Endodermal cell (in vitro differentiated cells): ENCODE results near the gene TINCR. TPM values are rescaled to one million over a fixed set of nuclear protein-coding genes. Genes with fewer than 3 reads are reported as not detected.
A peak's percentile ranks its signal among the peaks of the same experiment; 100 is the strongest.

ENCODE experiments used
- DNase-seq: peaks from one replicate; pipeline ENCODE4 v3.0.0-alpha.2; 2017
- H3K27ac ChIP-seq: 2 replicates; pipeline ENCODE4 v1.5.1; 2013; ENCODE audit warnings: mild to moderate bottlenecking, low read depth, low read length, moderate library complexity
- H3K27me3 ChIP-seq: 2 replicates; pipeline ENCODE4 v1.6.1; 2013; ENCODE audit warnings: mild to moderate bottlenecking, low read length, moderate library complexity; ENCODE audit not compliant: insufficient read depth, control insufficient read depth, poor library complexity, severe bottlenecking
- H3K36me3 ChIP-seq: 2 replicates; pipeline ENCODE4 v1.7.0; 2013; ENCODE audit warnings: mild to moderate bottlenecking, low read length, moderate library complexity; ENCODE audit not compliant: control insufficient read depth, insufficient read depth
- H3K4me1 ChIP-seq: one replicate; pipeline ENCODE4 v1.7.0; 2013; ENCODE audit warnings: low read length; ENCODE audit not compliant: control insufficient read depth, insufficient read depth
- H3K4me3 ChIP-seq: 2 replicates; pipeline ENCODE4 v1.5.1; 2013; ENCODE audit warnings: mild to moderate bottlenecking, low read length, moderate library complexity
- H3K9ac ChIP-seq: 2 replicates; pipeline ENCODE4 v1.6.1; 2013; ENCODE audit warnings: mild to moderate bottlenecking, low read length, moderate library complexity; ENCODE audit not compliant: poor library complexity, severe bottlenecking; ENCODE audit errors: extremely low read depth
- H3K9me3 ChIP-seq: 2 replicates; pipeline ENCODE4 v1.6.1; 2013; ENCODE audit warnings: mild to moderate bottlenecking, low read length, moderate library complexity; ENCODE audit not compliant: control insufficient read depth
- H3K27ac Mint-ChIP-seq: 2 replicates; pipeline ENCODE4 v1.8.0; 2020; ENCODE audit warnings: mixed read lengths
- H3K27me3 Mint-ChIP-seq: 2 replicates; pipeline ENCODE4 v1.8.0; 2021; ENCODE audit warnings: mild to moderate bottlenecking, mixed read lengths; ENCODE audit not compliant: insufficient read depth
- H3K36me3 Mint-ChIP-seq: 2 replicates; pipeline ENCODE4 v1.8.0; 2020; ENCODE audit warnings: low read depth, mixed read lengths
- H3K4me1 Mint-ChIP-seq: 2 replicates; pipeline ENCODE4 v1.8.0; 2020; ENCODE audit warnings: mixed read lengths
- H3K4me3 Mint-ChIP-seq: 2 replicates; pipeline ENCODE4 v1.8.0; 2020; ENCODE audit warnings: mild to moderate bottlenecking, moderate library complexity, mixed read lengths
- H3K9me3 Mint-ChIP-seq: 2 replicates; pipeline ENCODE4 v1.8.0; 2020; ENCODE audit warnings: mild to moderate bottlenecking, mixed read lengths
- CTCF ChIP-seq: fragments of 200-600 bp; sonication (generic); conservative IDR thresholded peaks from 2 replicates; pipeline ENCODE4 v1.5.0; 2021; ENCODE audit warnings: antibody characterized with exemption, mild to moderate bottlenecking
- WGBS, 2 experiments: methylation state at CpG; one replicate each; pipeline versions ENCODE4 v1.1.5 to v1.1.7; 2013; ENCODE audit warnings: missing lambda C conversion rate in 2 of 2, mixed read lengths in 1 of 2; ENCODE audit not compliant: insufficient coverage in 1 of 2, insufficient read length in 1 of 2; 5-methylcytosine and 5-hydroxymethylcytosine counted together
- total RNA-seq, 2 donors: library from RNA; stranded (reverse); fragmentation: NEBNext Ultra II Directional in 1 of 2; extraction: Animal tissue kit (Norgen Biotek cat#: 25700) in 1 of 2; gene quantifications; 2 replicates in 1 of 2; 3 replicates in 1 of 2; pipeline ENCODE4 v1.2.1, GENCODE V29; 2021

Gene TINCR
- total RNA-seq, 2 donors from 2014 or later: 0.53 to 1.2 TPM

- H3K27ac Mint-ChIP-seq: peak overlapping the region; percentile 88
- 25 to 40% methylated on average over 20 to 29 of the region's 29 CpGs for WGBS, 2 experiments
- peak; percentile 94 for DNase-seq
- H3K9ac ChIP-seq: no peak overlapping the region
- H3K4me1 ChIP-seq: peaks cover 13% of the 10 kb centered on the region
- H3K4me1 Mint-ChIP-seq: peaks cover 28% of the 10 kb centered on the region
- TF ChIP-seq CTCF: no peak
- H3K36me3 ChIP-seq: peaks cover 35% of the 10 kb centered on the region
- H3K27me3 ChIP-seq: no peaks in the 10 kb centered on the region
- no peak overlapping the region for H3K4me3 ChIP-seq
- H3K4me3 Mint-ChIP-seq: peak overlapping the region; percentile 42
- peaks cover 34% of the 10 kb centered on the region for H3K36me3 Mint-ChIP-seq
- H3K9me3 ChIP-seq: no peaks in the 10 kb centered on the region
- H3K27me3 Mint-ChIP-seq: no peaks in the 10 kb centered on the region
- H3K27ac ChIP-seq: peak overlapping the region; percentile 86
- H3K9me3 Mint-ChIP-seq: no peaks in the 10 kb centered on the region
Measured at GRCh38 chr19:5585461-5586299, 17.9 kb upstream of the TINCR start.

GRCh38 chr19:5580161-5580571 lies 12.4 kb upstream of the TINCR start:
- no peaks in the 10 kb centered on the region for H3K9me3 ChIP-seq
- 60 to 64% methylated on average over 10 to 12 of the region's 12 CpGs for WGBS, 2 experiments
- no peak overlapping the region for H3K4me3 ChIP-seq
- Mint-ChIP-seq H3K36me3 (peaks cover 6% of the 10 kb centered on the region), H3K27me3 (no peaks in the 10 kb centered on the region), H3K9me3 (no peaks in the 10 kb centered on the region), H3K4me3 (no peak overlapping the region), H3K27ac (peak overlapping the region; percentile 85), H3K4me1 (peaks cover 11% of the 10 kb centered on the region)
- no peak overlapping the region for H3K9ac ChIP-seq
- H3K4me1 ChIP-seq: no peaks in the 10 kb centered on the region
- H3K36me3 ChIP-seq: peaks cover 3% of the 10 kb centered on the region
- H3K27me3 ChIP-seq: no peaks in the 10 kb centered on the region
- TF ChIP-seq CTCF: no peak
- peak overlapping the region; percentile 55 for H3K27ac ChIP-seq
- no peak for DNase-seq

GRCh38 chr19:5579697-5580096 lies 11.9 kb upstream of the TINCR start:
- no peak for TF ChIP-seq CTCF
- Mint-ChIP-seq H3K27me3 (no peaks in the 10 kb centered on the region), H3K4me1 (peaks cover 11% of the 10 kb centered on the region), H3K4me3 (no peak overlapping the region), H3K36me3 (peaks cover 6% of the 10 kb centered on the region), H3K9me3 (no peaks in the 10 kb centered on the region), H3K27ac (peak overlapping the region; percentile 85)
- 93 to 100% methylated on average over 6 to 7 of the region's 7 CpGs for WGBS, 2 experiments
- Histone ChIP-seq H3K4me1 (no peaks in the 10 kb centered on the region), H3K27ac (peak overlapping the region; percentile 55), H3K9ac (no peak overlapping the region), H3K27me3 (no peaks in the 10 kb centered on the region), H3K4me3 (no peak overlapping the region), H3K9me3 (no peaks in the 10 kb centered on the region), H3K36me3 (peaks cover 3% of the 10 kb centered on the region)
- no peak for DNase-seq
